ENCODE results near the gene SYCP2L. TPM values are rescaled to one million over a fixed set of nuclear protein-coding genes. Genes with fewer than 3 reads are reported as not detected.
A peak's percentile ranks its signal among the peaks of the same experiment; 100 is the strongest.

SYCP2L gene
- total RNA-seq, 2 donors from 2014 or later: 1.6 TPM; not detected in 1

DNA sequence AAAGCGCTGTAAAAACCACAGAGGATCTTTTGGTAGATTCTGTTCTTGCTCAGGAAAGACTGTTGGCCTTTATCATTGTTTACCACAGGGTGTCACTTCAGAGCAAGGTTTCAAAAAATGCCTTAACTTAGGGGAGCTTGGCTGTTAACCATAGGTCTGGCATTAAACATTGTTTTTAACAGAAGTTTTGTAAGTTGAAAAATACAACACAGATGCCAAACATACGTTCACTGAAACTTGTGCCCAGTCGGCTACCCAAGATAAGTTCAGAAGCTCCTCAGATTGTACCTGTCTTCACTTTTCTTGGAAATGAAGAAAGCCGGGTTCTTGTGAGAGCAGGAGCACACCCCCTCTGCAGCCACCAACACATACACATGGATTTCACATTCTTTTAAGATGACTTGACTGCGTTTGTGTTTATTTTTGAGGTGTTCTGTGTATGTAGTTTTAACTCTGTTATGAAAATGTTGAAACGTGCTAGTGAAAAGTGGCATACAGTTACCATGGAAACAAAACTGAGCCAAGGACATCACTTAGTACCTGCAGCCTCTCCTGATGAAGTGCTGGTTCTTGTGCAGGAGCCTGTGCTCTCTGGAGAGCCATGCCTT is 64.9 kb downstream of the SYCP2L start:
- no peak overlapping the region for H3K4me3 Mint-ChIP-seq
- DNase-seq (ENCODE audit: low spot score): no peak
- no peak for ATAC-seq
- no peaks in the 10 kb centered on the region for H3K36me3 Mint-ChIP-seq
- no peak overlapping the region for H3K27ac Mint-ChIP-seq
- H3K9me3 Mint-ChIP-seq: no peaks in the 10 kb centered on the region
- peaks cover 0 to 4% of the 10 kb centered on the region in 2 donors for H3K4me1 Mint-ChIP-seq (ENCODE audit: low read depth in 2 of 2)
- peaks cover 32 to 48% of the 10 kb centered on the region in 2 donors for H3K27me3 Mint-ChIP-seq

DNA sequence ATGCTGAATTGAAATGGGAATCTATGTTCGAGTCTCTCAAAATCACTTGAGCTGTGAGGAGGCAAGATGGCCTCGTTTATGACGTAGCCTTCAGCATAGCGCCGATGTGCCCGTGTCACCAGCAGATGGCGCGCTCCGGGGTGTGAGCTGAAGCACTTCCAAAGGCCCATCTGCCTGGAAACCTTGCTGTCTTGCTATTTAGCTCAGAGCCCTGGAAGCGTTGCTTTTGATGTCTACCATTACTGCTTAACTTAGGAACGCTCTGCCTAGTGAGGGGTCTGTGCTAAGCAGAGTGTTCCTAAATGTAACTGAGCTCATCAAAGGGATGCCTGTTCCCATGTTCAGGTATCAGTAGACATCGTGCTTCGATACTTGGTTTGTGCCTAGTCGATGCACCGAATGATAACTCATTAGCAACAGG is 67.7 kb downstream of the SYCP2L start:
- no peak overlapping the region for H3K4me3 Mint-ChIP-seq
- DNase-seq (ENCODE audit: low spot score): peak; percentile 75
- H3K27me3 Mint-ChIP-seq: peaks cover 23 to 32% of the 10 kb centered on the region in 2 donors
- H3K27ac Mint-ChIP-seq: no peak overlapping the region
- H3K9me3 Mint-ChIP-seq: no peaks in the 10 kb centered on the region
- H3K36me3 Mint-ChIP-seq: no peaks in the 10 kb centered on the region
- peak; percentile 59 to 71 for ATAC-seq
- H3K4me1 Mint-ChIP-seq (ENCODE audit: low read depth in 2 of 2): peaks cover 0 to 4% of the 10 kb centered on the region in 2 donors

DNA sequence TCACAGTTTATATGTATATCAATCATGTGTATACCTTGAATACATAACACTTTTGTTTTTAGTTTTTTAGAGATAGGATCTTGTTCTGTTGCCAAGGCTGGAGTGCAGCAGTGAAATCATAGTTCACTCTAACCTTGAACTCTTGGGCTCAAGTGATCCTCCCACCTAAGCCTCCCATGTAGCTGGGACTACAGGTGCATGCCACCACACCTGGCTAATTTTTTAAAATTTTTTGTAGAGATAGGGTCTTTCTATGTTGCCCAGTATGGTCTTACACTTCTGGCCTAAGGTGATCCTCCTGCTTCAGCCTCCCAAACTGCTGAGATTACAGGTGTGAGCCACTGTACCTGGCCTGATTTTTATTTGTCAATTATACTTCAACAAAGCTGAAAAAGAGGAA is 69.9 kb downstream of the SYCP2L start:
- peaks cover 17 to 31% of the 10 kb centered on the region in 2 donors for H3K27me3 Mint-ChIP-seq
- no peaks in the 10 kb centered on the region for H3K36me3 Mint-ChIP-seq
- H3K4me1 Mint-ChIP-seq (ENCODE audit: low read depth in 2 of 2): peaks cover 0 to 4% of the 10 kb centered on the region in 2 donors
- no peak overlapping the region for H3K4me3 Mint-ChIP-seq
- no peak overlapping the region for H3K27ac Mint-ChIP-seq
- ATAC-seq (no peak), DNase-seq (ENCODE audit: low spot score) (no peak)
- no peaks in the 10 kb centered on the region for H3K9me3 Mint-ChIP-seq

DNA sequence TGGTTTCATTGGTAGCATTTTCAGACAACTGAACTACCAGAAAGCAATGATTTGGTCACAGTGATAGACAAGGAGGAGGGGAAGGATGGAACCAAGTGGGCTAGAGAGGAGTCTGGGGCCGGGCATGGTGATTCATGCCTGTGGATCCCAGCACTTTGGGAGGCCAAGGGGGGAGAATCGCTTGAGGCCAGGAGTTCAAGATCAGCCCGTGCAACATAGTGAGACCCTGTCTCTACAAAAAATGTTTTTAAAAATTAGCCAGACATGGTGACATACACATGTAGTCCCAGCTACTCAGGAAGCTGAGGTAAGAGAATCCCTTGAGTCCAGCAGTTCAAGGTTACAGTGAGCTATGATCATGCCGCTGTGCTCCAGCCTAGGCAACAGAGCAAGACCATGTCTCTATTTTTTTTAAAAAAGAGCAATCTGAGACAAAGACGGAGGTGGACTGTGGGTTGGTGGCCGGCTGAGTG is 70.6 kb downstream of the SYCP2L start:
- no peak for DNase-seq (ENCODE audit: low spot score)
- Mint-ChIP-seq H3K4me3 (no peak overlapping the region), H3K4me1 (ENCODE audit: low read depth in 2 of 2) (peaks cover 0 to 4% of the 10 kb centered on the region in 2 donors)

DNA sequence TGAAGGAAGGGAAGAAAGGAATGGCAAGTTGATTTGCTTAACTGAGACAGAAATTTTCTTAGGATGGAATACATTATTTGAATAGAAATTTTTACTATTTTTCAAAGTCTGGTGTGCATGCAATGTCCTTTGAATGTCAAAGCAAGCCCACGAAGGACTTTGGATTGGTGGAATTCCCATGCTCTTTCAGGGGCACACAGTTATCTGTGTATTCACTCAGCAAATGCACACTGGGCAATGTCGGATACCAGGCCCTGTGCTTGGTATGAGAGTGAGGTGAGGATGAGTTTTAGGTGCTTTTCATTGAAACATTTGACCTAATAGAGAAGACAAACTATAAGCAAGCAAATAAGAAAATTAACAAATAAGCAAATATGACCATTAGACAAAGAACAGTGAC is 73.3 kb downstream of the SYCP2L start:
- peaks cover 13 to 25% of the 10 kb centered on the region in 2 donors for H3K27me3 Mint-ChIP-seq
- no peak overlapping the region for H3K4me3 Mint-ChIP-seq
- no peaks in the 10 kb centered on the region for H3K4me1 Mint-ChIP-seq (ENCODE audit: low read depth in 2 of 2)
- DNase-seq (ENCODE audit: low spot score) (no peak), ATAC-seq (no peak)
- H3K9me3 Mint-ChIP-seq: no peaks in the 10 kb centered on the region
- no peak overlapping the region for H3K27ac Mint-ChIP-seq
- no peaks in the 10 kb centered on the region for H3K36me3 Mint-ChIP-seq

More for the DNA sequence above, 70.6 kb downstream of the SYCP2L start:
- no peak for ATAC-seq
- H3K9me3 Mint-ChIP-seq: no peaks in the 10 kb centered on the region
- no peaks in the 10 kb centered on the region for H3K36me3 Mint-ChIP-seq
- peaks cover 14 to 31% of the 10 kb centered on the region in 2 donors for H3K27me3 Mint-ChIP-seq
- no peak overlapping the region for H3K27ac Mint-ChIP-seq

DNA sequence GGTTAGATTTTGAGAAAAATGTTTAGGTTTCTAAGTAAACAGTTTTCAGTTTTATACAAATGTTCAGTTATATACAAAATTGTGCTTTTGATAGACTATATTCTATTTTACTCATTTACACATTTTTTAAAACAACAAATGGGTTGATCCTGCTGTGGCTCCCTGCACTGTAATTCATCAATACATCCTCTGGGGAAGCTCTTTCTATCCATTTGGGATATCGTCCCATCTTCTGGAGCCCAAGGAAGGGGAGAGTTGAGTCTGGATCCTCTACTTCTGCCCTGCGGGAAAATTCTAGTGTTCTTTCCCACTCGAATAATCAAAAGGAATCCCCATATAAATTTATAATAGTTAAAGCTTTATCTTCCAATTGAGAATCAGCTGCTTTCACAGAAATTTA is 75.0 kb downstream of the SYCP2L start:
- Mint-ChIP-seq H3K9me3 (no peaks in the 10 kb centered on the region), H3K36me3 (peaks cover 6% of the 10 kb centered on the region), H3K27me3 (peaks cover 13 to 28% of the 10 kb centered on the region in 2 donors), H3K27ac (no peak overlapping the region), H3K4me3 (no peak overlapping the region), H3K4me1 (ENCODE audit: low read depth in 2 of 2) (no peaks in the 10 kb centered on the region)
- ATAC-seq (no peak), DNase-seq (ENCODE audit: low spot score) (no peak)

GRCh38 chr6:10962673-10963072 is 75.8 kb downstream of the SYCP2L start:
- ATAC-seq (no peak), DNase-seq (ENCODE audit: low spot score) (no peak)
- Mint-ChIP-seq H3K4me3 (no peak overlapping the region), H3K27me3 (peaks cover 13 to 30% of the 10 kb centered on the region in 2 donors), H3K27ac (no peak overlapping the region), H3K36me3 (peaks cover 6% of the 10 kb centered on the region), H3K9me3 (peaks cover under 1% of the 10 kb centered on the region), H3K4me1 (ENCODE audit: low read depth in 2 of 2) (no peaks in the 10 kb centered on the region)

DNA sequence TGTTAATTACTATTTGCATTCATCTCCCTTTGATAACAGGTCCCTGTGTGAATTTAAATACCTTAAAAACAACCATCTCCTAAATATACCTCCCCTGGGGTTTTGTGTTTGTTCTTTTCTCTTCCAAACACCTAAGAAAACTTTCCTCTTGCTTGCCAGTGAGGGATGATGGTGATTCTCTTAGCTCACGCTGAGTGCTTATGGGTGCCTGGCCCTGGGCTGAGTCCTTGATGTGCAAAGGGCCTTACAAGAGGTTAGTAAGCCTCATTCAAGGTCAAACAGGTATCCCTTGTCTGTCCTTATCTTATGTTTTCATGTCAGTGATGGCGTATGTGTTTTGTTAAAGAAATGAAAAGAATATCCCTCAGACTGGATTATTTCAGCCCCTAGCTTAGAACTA is 76.3 kb downstream of the SYCP2L start:
- Mint-ChIP-seq H3K36me3 (peaks cover 6% of the 10 kb centered on the region), H3K9me3 (peaks cover 5% of the 10 kb centered on the region), H3K27me3 (peaks cover 17 to 34% of the 10 kb centered on the region in 2 donors), H3K4me3 (no peak overlapping the region), H3K4me1 (ENCODE audit: low read depth in 2 of 2) (no peaks in the 10 kb centered on the region), H3K27ac (no peak overlapping the region)
- DNase-seq (ENCODE audit: low spot score) (no peak), ATAC-seq (no peak)

DNA sequence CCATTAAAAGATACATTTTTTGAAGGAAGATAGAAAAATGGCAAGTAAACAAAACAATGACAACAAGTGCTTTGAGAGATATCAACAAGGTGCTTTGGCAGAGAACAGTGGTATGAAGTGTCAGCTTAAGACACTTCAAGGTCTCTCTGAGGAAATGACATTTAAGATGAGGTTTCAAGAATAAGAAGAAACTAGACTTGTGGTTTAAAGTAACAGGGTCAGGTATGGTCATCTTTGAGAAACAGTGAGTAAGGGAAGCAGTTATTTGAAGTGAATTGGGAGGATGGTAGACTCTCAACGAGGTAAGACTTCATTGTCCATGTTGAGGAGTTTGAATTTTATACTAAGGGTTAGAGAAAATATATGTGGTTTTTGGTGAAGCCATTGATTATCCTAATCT is 77.8 kb downstream of the SYCP2L start:
- Mint-ChIP-seq H3K4me3 (no peak overlapping the region), H3K4me1 (ENCODE audit: low read depth in 2 of 2) (no peaks in the 10 kb centered on the region), H3K27me3 (peaks cover 19 to 32% of the 10 kb centered on the region in 2 donors), H3K9me3 (peaks cover 5% of the 10 kb centered on the region), H3K36me3 (peaks cover 6% of the 10 kb centered on the region), H3K27ac (no peak overlapping the region)
- DNase-seq (ENCODE audit: low spot score) (no peak), ATAC-seq (no peak)

DNA sequence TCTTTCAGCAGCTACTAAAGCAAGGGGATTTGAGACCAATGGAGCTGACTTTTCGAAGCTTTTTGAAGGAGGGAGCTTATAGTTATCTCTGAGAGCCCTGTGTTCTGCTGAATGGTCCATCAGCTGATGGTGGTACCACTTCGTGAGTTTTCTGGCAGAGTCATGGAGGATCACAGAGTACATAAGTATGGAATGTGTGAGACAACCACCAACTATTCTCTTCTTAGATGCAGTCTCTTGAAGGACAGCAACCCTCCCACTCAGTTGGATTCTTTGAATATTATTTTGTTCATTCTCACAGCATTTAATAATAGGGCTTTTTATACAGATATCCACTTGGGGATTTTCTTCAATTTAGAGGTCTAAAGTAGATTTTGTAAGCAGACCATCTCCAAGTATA is 81.9 kb downstream of the SYCP2L start:
- Mint-ChIP-seq H3K4me3 (no peak overlapping the region), H3K9me3 (peaks cover 5% of the 10 kb centered on the region), H3K27me3 (peaks cover 20 to 36% of the 10 kb centered on the region in 2 donors), H3K4me1 (ENCODE audit: low read depth in 2 of 2) (no peaks in the 10 kb centered on the region), H3K27ac (no peak overlapping the region), H3K36me3 (peaks cover 6% of the 10 kb centered on the region)
- no peak for ATAC-seq
- no peak for DNase-seq (ENCODE audit: low spot score)

DNA sequence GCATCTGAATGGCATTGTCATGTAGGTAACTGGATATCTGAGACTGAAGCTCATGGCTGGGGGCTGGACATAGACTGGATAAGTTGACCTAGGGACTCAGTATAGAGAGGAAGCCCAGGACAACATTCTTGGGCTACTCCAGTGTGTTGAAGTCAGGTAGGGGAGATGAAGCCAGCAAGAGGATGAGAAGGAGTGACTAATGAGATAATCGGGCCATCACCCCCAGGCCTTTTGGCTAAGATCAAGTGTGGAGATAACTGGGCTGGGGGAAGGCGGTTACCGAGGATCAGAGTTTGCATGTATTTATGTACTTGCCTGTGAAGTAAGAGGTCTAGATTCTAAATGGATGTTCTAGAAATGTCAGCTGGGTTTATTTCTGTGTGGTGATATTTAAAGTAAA is 83.9 kb downstream of the SYCP2L start:
- Mint-ChIP-seq H3K27me3 (peaks cover 17 to 25% of the 10 kb centered on the region in 2 donors), H3K4me1 (ENCODE audit: low read depth in 2 of 2) (no peaks in the 10 kb centered on the region), H3K27ac (no peak overlapping the region), H3K36me3 (peaks cover 6% of the 10 kb centered on the region), H3K4me3 (no peak overlapping the region), H3K9me3 (peaks cover 5% of the 10 kb centered on the region)
- ATAC-seq: peak in 1 of 2 donors; percentile 32
- DNase-seq (ENCODE audit: low spot score): no peak

GRCh38 chr6:10972196-10972595 is 85.3 kb downstream of the SYCP2L start:
- Mint-ChIP-seq H3K4me1 (ENCODE audit: low read depth in 2 of 2) (no peaks in the 10 kb centered on the region), H3K27me3 (peaks cover 17 to 25% of the 10 kb centered on the region in 2 donors), H3K36me3 (no peaks in the 10 kb centered on the region), H3K9me3 (peaks cover 5% of the 10 kb centered on the region), H3K27ac (no peak overlapping the region), H3K4me3 (no peak overlapping the region)
- DNase-seq (ENCODE audit: low spot score) (no peak), ATAC-seq (no peak)

DNA sequence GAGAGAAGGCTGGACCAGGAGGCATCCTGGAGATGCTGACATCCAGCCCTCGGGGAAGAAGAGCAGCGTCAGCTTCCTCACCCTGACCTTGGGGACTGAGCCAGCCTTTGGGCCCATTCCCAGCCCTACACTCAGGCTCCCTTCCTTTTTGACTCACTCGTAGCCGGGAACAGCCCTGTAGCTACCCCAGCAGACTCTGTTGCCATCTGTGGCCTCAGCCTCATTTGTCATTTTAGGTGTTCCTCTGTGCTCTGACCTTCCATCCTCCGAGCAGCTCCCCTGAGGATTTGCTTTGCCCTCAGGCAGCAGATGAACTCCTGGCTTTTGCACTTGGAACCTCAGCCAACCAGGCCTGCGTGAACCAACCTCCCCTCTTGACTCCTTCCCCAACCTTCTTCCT is 89.7 kb downstream of the SYCP2L start:
- Mint-ChIP-seq H3K36me3 (no peaks in the 10 kb centered on the region), H3K27ac (no peak overlapping the region), H3K4me1 (ENCODE audit: low read depth in 2 of 2) (no peaks in the 10 kb centered on the region), H3K4me3 (no peak overlapping the region), H3K9me3 (no peaks in the 10 kb centered on the region), H3K27me3 (peaks cover 6 to 22% of the 10 kb centered on the region in 2 donors)
- ATAC-seq (peak in 1 of 2 donors; percentile 38), DNase-seq (ENCODE audit: low spot score) (no peak)

GRCh38 chr6:10977231-10977968 is 90.5 kb downstream of the SYCP2L start:
- H3K4me3 Mint-ChIP-seq: no peak overlapping the region
- no peaks in the 10 kb centered on the region for H3K36me3 Mint-ChIP-seq
- no peak overlapping the region for H3K27ac Mint-ChIP-seq
- H3K27me3 Mint-ChIP-seq: peaks cover 9 to 27% of the 10 kb centered on the region in 2 donors
- DNase-seq (ENCODE audit: low spot score): no peak
- no peaks in the 10 kb centered on the region for H3K4me1 Mint-ChIP-seq (ENCODE audit: low read depth in 2 of 2)
- no peak for ATAC-seq
- no peaks in the 10 kb centered on the region for H3K9me3 Mint-ChIP-seq
